ENCODE results near the gene CLK1.

Gene CLK1

DNA sequence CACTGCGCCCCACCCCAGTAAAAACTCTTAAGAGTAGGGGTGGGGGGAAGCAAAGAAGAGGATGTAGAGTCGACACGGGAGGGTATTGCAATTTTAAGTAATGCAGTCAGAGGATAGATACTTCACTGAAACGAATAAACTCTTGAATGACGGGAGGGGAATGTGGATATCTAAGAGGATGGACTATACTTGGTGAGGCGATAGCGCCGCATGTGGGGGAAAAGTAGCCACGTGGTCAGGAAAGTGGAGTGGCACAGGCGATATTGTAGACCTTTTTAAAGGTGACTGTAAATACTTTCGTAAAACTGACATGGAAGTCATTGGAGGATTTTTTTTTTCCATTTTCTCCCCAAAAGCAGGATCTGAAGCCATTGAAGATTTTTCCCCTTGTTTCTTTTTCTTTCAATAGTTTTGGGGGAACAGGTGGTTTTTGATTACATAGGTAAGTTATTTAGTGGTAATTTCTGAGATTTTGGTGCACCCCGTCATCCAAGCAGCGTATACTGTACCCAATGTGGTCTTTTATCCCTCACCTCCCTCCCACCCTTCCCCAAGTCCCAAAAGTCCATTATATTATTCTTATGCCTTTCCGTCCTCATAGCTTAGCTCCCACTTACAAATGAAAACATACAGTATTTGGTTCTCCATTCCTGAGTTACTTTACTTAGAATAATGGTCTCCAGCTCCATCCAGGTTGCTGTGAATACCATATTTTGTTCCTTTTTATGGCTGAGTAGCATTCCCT lies 13.8 kb downstream of the CLK1 start:
- no peak overlapping the region for H3K4ac ChIP-seq (ENCODE audit: low read length)
- no peak overlapping the region for H3K4me3 ChIP-seq (ENCODE audit: low read length in 2 of 2)
- H3K27me3 ChIP-seq (ENCODE audit: control insufficient read depth in 3 of 3, insufficient read depth in 3 of 3, low read depth in 1 of 3, low read length in 3 of 3): no peaks in the 10 kb centered on the region
- no peak overlapping the region for H2BK120ac ChIP-seq (ENCODE audit: low read depth, low read length)
- no peaks in the 10 kb centered on the region for H3K4me1 ChIP-seq (ENCODE audit: control insufficient read depth in 2 of 2, insufficient read depth in 1 of 2, low read depth in 1 of 2, low read length in 2 of 2)
- no peak overlapping the region for H2AK5ac ChIP-seq (ENCODE audit: low read depth, low read length)
- no peaks in the 10 kb centered on the region for H3K9me3 ChIP-seq (replicated peaks in 1 of 2; ENCODE audit: control insufficient read depth in 2 of 2, insufficient read depth in 1 of 2, low read depth in 1 of 2, low read length in 2 of 2)
- H3K9ac ChIP-seq (ENCODE audit: low read depth, low read length, poor library complexity): no peak overlapping the region
- no peak overlapping the region for H3K14ac ChIP-seq (ENCODE audit: low read length)
- no peak overlapping the region for H3K27ac ChIP-seq (replicated peaks; ENCODE audit: low read length)
- H2BK5ac ChIP-seq (ENCODE audit: low read length): no peak overlapping the region
- H3K18ac ChIP-seq (ENCODE audit: low read length): no peak overlapping the region
- no peak for DNase-seq (ENCODE audit: low spot score)
- H2AFZ ChIP-seq (ENCODE audit: low read length): no peak overlapping the region
- H4K91ac ChIP-seq (ENCODE audit: low read depth, low read length, poor library complexity): no peak overlapping the region
- H3K36me3 ChIP-seq (replicated peaks in 1 of 2; ENCODE audit: control insufficient read depth in 2 of 2, insufficient read depth in 2 of 2, low read length in 2 of 2): peaks cover 17 to 53% of the 10 kb centered on the region in 2 donors
- H3K79me1 ChIP-seq (ENCODE audit: low read depth, low read length): peaks cover 1% of the 10 kb centered on the region
- no peak overlapping the region for H2BK15ac ChIP-seq (ENCODE audit: low read length)
- no peak overlapping the region for H2BK12ac ChIP-seq (ENCODE audit: low read length)
- H4K8ac ChIP-seq (ENCODE audit: low read depth, low read length): no peak overlapping the region
- H3K4me2 ChIP-seq (ENCODE audit: insufficient read depth, low read length, poor library complexity, severe bottlenecking): no peak overlapping the region
- no peak overlapping the region for H3K23ac ChIP-seq (ENCODE audit: low read depth, low read length, poor library complexity)
- WGBS, 2 donors (ENCODE audit: extremely low coverage in 2 of 2, insufficient read length in 2 of 2, insufficient replicate concordance in 1 of 2): no CpG with 5 or more reads among the region's 14 CpGs

DNA sequence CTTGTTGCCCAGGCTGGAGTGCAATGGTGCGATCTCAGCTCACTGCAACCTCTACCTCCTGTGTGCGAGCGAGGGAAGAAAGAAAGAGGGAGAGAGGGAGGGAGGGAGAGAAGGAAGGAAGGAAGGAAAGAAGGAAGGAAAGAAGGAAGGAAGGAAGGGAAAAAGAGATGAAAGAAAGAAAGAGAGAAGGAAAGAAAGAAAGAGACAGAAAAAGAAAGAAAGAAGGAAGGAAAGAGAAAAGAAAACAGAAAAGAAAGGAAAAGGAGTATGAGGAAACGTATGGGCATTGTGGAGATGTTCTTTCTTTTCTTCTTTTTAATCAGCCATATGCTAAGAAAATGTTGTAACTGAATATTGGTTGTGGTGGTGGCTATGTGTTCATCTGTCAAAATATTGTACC lies 16.5 kb downstream of the CLK1 start:
- Histone ChIP-seq H3K4me1 (ENCODE audit: control insufficient read depth in 2 of 2, insufficient read depth in 1 of 2, low read depth in 1 of 2, low read length in 2 of 2) (no peaks in the 10 kb centered on the region), H2AFZ (ENCODE audit: low read length) (no peak overlapping the region), H4K8ac (ENCODE audit: low read depth, low read length) (no peak overlapping the region), H2BK120ac (ENCODE audit: low read depth, low read length) (no peak overlapping the region), H3K9me3 (replicated peaks in 1 of 2; ENCODE audit: control insufficient read depth in 2 of 2, insufficient read depth in 1 of 2, low read depth in 1 of 2, low read length in 2 of 2) (no peaks in the 10 kb centered on the region), H2BK12ac (ENCODE audit: low read length) (no peak overlapping the region), H3K79me1 (ENCODE audit: low read depth, low read length) (no peaks in the 10 kb centered on the region), H3K27ac (replicated peaks; ENCODE audit: low read length) (no peak overlapping the region), H3K14ac (ENCODE audit: low read length) (no peak overlapping the region), H3K23ac (ENCODE audit: low read depth, low read length, poor library complexity) (no peak overlapping the region), H3K9ac (ENCODE audit: low read depth, low read length, poor library complexity) (no peak overlapping the region), H3K4me2 (ENCODE audit: insufficient read depth, low read length, poor library complexity, severe bottlenecking) (no peak overlapping the region), H3K27me3 (ENCODE audit: control insufficient read depth in 3 of 3, insufficient read depth in 3 of 3, low read depth in 1 of 3, low read length in 3 of 3) (no peaks in the 10 kb centered on the region), H3K36me3 (replicated peaks in 1 of 2; ENCODE audit: control insufficient read depth in 2 of 2, insufficient read depth in 2 of 2, low read length in 2 of 2) (peaks cover 3 to 26% of the 10 kb centered on the region in 2 donors), H4K91ac (ENCODE audit: low read depth, low read length, poor library complexity) (no peak overlapping the region), H2BK5ac (ENCODE audit: low read length) (no peak overlapping the region), H2AK5ac (ENCODE audit: low read depth, low read length) (no peak overlapping the region), H3K18ac (ENCODE audit: low read length) (no peak overlapping the region), H2BK15ac (ENCODE audit: low read length) (no peak overlapping the region), H3K4ac (ENCODE audit: low read length) (no peak overlapping the region), H3K4me3 (ENCODE audit: low read length in 2 of 2) (no peak overlapping the region)
- no CpG with 5 or more reads among the region's 4 CpGs for WGBS, 2 donors (ENCODE audit: extremely low coverage in 2 of 2, insufficient read length in 2 of 2, insufficient replicate concordance in 1 of 2)
- no peak for DNase-seq (ENCODE audit: low spot score)

DNA sequence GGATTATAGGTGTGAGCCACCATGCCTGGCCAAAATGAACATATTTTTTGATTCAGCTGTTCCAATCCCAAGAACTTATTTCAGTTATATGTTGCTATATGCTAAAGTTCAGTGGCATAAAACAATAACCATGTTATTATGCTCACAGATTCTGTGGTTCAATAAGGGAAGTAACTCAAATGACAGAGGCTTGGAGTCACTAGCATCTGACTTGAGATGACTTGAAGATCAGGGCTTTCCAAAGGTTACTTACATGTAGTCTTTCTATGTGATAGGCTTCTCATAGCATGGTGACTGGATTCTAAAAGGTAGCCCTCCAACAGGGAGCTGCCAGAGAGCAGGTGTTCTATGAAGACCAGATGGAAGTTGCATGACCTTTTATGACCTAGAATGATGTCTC lies 17.2 kb downstream of the CLK1 start:
- Histone ChIP-seq H2BK5ac (ENCODE audit: low read length) (no peak overlapping the region), H2BK12ac (ENCODE audit: low read length) (no peak overlapping the region), H4K8ac (ENCODE audit: low read depth, low read length) (no peak overlapping the region), H3K23ac (ENCODE audit: low read depth, low read length, poor library complexity) (no peak overlapping the region), H3K4me3 (ENCODE audit: low read length in 2 of 2) (no peak overlapping the region), H3K27ac (replicated peaks; ENCODE audit: low read length) (no peak overlapping the region), H3K18ac (ENCODE audit: low read length) (no peak overlapping the region), H2AK5ac (ENCODE audit: low read depth, low read length) (no peak overlapping the region), H3K36me3 (replicated peaks in 1 of 2; ENCODE audit: control insufficient read depth in 2 of 2, insufficient read depth in 2 of 2, low read length in 2 of 2) (peaks cover 0 to 19% of the 10 kb centered on the region in 2 donors), H3K14ac (ENCODE audit: low read length) (no peak overlapping the region), H2AFZ (ENCODE audit: low read length) (no peak overlapping the region), H2BK120ac (ENCODE audit: low read depth, low read length) (no peak overlapping the region), H3K4me2 (ENCODE audit: insufficient read depth, low read length, poor library complexity, severe bottlenecking) (no peak overlapping the region), H3K9me3 (replicated peaks in 1 of 2; ENCODE audit: control insufficient read depth in 2 of 2, insufficient read depth in 1 of 2, low read depth in 1 of 2, low read length in 2 of 2) (no peaks in the 10 kb centered on the region), H3K9ac (ENCODE audit: low read depth, low read length, poor library complexity) (no peak overlapping the region), H4K91ac (ENCODE audit: low read depth, low read length, poor library complexity) (no peak overlapping the region), H3K4me1 (ENCODE audit: control insufficient read depth in 2 of 2, insufficient read depth in 1 of 2, low read depth in 1 of 2, low read length in 2 of 2) (no peaks in the 10 kb centered on the region), H2BK15ac (ENCODE audit: low read length) (no peak overlapping the region), H3K4ac (ENCODE audit: low read length) (no peak overlapping the region), H3K79me1 (ENCODE audit: low read depth, low read length) (no peaks in the 10 kb centered on the region), H3K27me3 (ENCODE audit: control insufficient read depth in 3 of 3, insufficient read depth in 3 of 3, low read depth in 1 of 3, low read length in 3 of 3) (no peaks in the 10 kb centered on the region)
- no peak for DNase-seq (ENCODE audit: low spot score)

DNA sequence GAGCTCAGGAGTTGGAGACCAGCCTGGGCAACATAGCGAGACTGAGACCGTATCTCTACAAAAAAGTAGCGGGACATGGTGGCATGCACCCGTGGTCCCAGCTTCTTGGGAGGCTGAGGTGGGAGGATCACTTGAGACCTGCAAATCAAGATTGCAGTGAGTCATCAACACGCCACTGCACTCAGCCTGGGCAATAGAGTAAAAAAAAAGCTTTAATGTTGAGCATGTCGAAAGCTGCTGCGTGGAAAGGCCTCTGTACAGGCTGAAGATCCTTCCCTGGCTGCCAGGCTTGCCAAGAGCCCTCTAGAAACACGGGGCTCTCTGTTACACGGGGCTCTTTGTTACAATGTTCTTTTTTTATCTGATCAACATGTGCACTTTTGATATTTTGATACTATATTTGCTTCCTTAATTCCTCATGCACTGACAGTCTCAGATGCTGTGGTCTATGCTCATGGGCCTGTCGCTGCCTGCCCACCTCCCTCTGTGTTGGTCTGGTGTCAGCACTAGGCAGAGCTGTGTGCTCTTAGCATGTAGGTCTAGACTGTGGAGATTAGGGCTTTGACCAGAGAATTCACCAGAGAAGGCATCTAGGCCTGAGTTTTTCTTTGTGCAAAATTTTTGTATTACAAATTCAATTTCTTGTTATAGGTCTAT lies 18.7 kb downstream of the CLK1 start:
- no peak overlapping the region for H2AK5ac ChIP-seq (ENCODE audit: low read depth, low read length)
- no peak overlapping the region for H2AFZ ChIP-seq (ENCODE audit: low read length)
- no CpG with 5 or more reads among the region's 10 CpGs for WGBS, 2 donors (ENCODE audit: extremely low coverage in 2 of 2, insufficient read length in 2 of 2, insufficient replicate concordance in 1 of 2)
- no peak overlapping the region for H3K18ac ChIP-seq (ENCODE audit: low read length)
- no peak overlapping the region for H3K4me2 ChIP-seq (ENCODE audit: insufficient read depth, low read length, poor library complexity, severe bottlenecking)
- no peak overlapping the region for H3K14ac ChIP-seq (ENCODE audit: low read length)
- H3K23ac ChIP-seq (ENCODE audit: low read depth, low read length, poor library complexity): no peak overlapping the region
- H3K4me3 ChIP-seq (ENCODE audit: low read length in 2 of 2): no peak overlapping the region
- no peaks in the 10 kb centered on the region for H3K9me3 ChIP-seq (replicated peaks in 1 of 2; ENCODE audit: control insufficient read depth in 2 of 2, insufficient read depth in 1 of 2, low read depth in 1 of 2, low read length in 2 of 2)
- H3K4me1 ChIP-seq (ENCODE audit: control insufficient read depth in 2 of 2, insufficient read depth in 1 of 2, low read depth in 1 of 2, low read length in 2 of 2): no peaks in the 10 kb centered on the region
- H3K36me3 ChIP-seq (replicated peaks in 1 of 2; ENCODE audit: control insufficient read depth in 2 of 2, insufficient read depth in 2 of 2, low read length in 2 of 2): peaks cover 0 to 5% of the 10 kb centered on the region in 2 donors
- no peak overlapping the region for H2BK5ac ChIP-seq (ENCODE audit: low read length)
- no peak overlapping the region for H2BK15ac ChIP-seq (ENCODE audit: low read length)
- peak overlapping the region; percentile 41 for H2BK12ac ChIP-seq (ENCODE audit: low read length)
- no peak overlapping the region for H3K4ac ChIP-seq (ENCODE audit: low read length)
- H3K79me1 ChIP-seq (ENCODE audit: low read depth, low read length): no peaks in the 10 kb centered on the region
- DNase-seq (ENCODE audit: low spot score): no peak
- H3K27me3 ChIP-seq (ENCODE audit: control insufficient read depth in 3 of 3, insufficient read depth in 3 of 3, low read depth in 1 of 3, low read length in 3 of 3): no peaks in the 10 kb centered on the region
- no peak overlapping the region for H2BK120ac ChIP-seq (ENCODE audit: low read depth, low read length)
- no peak overlapping the region for H3K9ac ChIP-seq (ENCODE audit: low read depth, low read length, poor library complexity)
- H4K8ac ChIP-seq (ENCODE audit: low read depth, low read length): no peak overlapping the region
- no peak overlapping the region for H3K27ac ChIP-seq (replicated peaks; ENCODE audit: low read length)
- no peak overlapping the region for H4K91ac ChIP-seq (ENCODE audit: low read depth, low read length, poor library complexity)
